ENCODE results near the gene RNF180. TPM values are rescaled to one million over a fixed set of nuclear protein-coding genes. Genes with fewer than 3 reads are reported as not detected.

Gene RNF180
- total and polyA plus RNA-seq, 4 donors, result 1.1 to 13.7 (median 2.7) TPM

Other genes starting within 250 kb of the RNF180 start
- not detected for gene HTR1A, start 203.4 kb upstream of the RNF180 start, total RNA-seq
- gene HTR1A, start 203.4 kb upstream of the RNF180 start, polyA plus RNA-seq, result not detected

Measured in liver (tissue), 4 donors.